D721Med (cell line): ENCODE measurements around the gene LAYN.

Source experiments
- DNase-seq: peaks from one replicate; pipeline ENCODE4 v3.0.0; 2011; ENCODE audit warnings: low spot score; ENCODE audit not compliant: insufficient read length
- FAIRE-seq: peaks from 2 replicates; lab custom pipeline; 2011; peaks lifted over from hg19 to GRCh38; lab: Jason Lieb, UNC
- CTCF ChIP-seq: IDR thresholded peaks from 2 replicates; pipeline ENCODE4 v1.5.1; 2012; ENCODE audit warnings: mild to moderate bottlenecking, control low read depth; ENCODE audit not compliant: insufficient read depth; ENCODE audit errors: missing control alignments

The LAYN gene, protein sequence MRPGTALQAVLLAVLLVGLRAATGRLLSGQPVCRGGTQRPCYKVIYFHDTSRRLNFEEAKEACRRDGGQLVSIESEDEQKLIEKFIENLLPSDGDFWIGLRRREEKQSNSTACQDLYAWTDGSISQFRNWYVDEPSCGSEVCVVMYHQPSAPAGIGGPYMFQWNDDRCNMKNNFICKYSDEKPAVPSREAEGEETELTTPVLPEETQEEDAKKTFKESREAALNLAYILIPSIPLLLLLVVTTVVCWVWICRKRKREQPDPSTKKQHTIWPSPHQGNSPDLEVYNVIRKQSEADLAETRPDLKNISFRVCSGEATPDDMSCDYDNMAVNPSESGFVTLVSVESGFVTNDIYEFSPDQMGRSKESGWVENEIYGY

DNA sequence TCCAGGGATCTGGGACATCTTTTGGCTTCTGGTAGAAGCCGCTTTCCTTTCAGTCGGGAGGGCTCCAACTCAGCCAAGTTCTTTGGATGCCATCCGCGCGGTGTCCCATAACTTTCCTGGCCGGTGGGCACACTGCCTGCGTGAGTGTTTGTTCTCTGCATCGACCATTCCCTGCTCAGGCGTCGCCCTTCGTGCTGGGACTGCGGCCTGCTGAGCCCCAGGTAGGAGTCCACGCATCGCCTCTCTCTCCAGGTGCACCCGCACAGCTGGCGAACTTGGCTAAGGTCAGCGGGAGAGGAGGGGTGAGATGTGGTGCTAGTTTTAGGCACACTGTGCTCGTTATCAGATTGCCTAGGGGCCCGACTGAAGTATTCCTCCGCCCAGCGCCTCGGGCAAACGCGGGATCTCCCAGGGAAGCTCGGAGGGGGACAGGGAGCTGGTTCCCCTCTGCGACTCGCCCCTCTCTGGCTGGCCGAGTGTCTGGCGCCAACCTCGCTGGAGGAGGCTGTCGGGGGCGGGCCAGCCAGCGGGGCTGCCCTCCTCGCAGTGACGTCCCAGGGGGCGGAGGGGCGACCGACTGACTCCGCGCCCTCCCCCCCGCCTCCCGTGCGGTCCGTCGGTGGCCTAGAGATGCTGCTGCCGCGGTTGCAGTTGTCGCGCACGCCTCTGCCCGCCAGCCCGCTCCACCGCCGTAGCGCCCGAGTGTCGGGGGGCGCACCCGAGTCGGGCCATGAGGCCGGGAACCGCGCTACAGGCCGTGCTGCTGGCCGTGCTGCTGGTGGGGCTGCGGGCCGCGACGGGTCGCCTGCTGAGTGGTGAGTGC is at the start of gene LAYN:
Gene LAYN, plus strand, starts transcription at position 607 of the 823 bp plus-strand sequence. Its CDS starts 124 bp downstream, at position 731.
- peak; percentile 80 for DNase-seq
- TF ChIP-seq CTCF: no peak
- no peak for FAIRE-seq

DNA sequence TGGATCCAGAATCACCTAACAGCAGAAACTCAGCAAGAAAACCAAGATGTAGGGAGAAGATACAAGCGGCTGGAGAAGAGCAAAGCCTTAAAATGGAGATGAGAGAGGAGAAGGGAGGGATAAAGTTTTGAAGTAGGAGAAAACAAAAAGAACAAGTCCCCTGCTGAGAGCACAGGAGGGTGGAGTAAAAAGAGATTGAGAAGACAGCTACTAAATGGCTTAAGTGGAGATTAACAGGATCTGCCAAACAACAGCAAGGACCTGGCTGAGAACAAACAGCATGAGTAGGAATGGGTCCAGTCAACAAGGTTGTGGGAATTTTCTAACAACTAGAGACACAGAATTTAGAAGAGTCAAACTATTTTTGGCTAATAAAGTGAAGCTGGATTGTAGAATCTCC is 46.5 kb upstream of the LAYN start:
- TF ChIP-seq CTCF: no peak
- FAIRE-seq (peak; percentile 32), DNase-seq (no peak)

GRCh38 chr11:111499483-111499882 is 41.0 kb upstream of the LAYN start:
- no peak for FAIRE-seq
- TF ChIP-seq CTCF: no peak
- no peak for DNase-seq

- TF ChIP-seq CTCF: no peak
- FAIRE-seq (no peak), DNase-seq (no peak)
These were observed 40.0 kb upstream of the LAYN start for GRCh38 chr11:111500481-111500880.

DNA sequence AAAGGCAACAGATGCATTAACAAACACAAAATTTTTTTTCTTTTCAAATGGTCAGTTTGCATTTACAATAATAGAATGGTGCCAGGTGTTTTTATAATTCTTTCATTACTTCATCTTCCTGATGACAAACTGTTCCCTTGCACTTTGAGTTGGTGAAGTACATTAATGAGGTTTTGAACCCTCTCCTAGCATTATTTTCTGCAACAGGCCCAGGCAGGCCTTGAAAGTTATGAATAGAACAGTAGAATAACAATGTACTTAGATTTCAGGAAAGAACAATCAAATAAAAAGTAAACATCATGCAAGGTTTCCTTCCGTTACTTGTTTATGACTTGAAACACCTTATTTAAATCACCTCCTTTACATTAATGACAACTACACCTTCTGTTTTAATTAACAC is 37.9 kb upstream of the LAYN start:
- no peak for FAIRE-seq
- TF ChIP-seq CTCF: no peak

GRCh38 chr11:111510311-111510710 is 30.2 kb upstream of the LAYN start:
- TF ChIP-seq CTCF: no peak
- FAIRE-seq (no peak), DNase-seq (no peak)

More for the DNA sequence above, 37.9 kb upstream of the LAYN start:
- no peak for DNase-seq
